C4-2B (cell line): ENCODE measurements around the gene MOXD1.

ENCODE experiments used
- ZFX ChIP-seq: fragments of 450-650 bp; IDR thresholded peaks from 2 replicates; pipeline ENCODE4 v1.6.1; 2017
- TF ChIP-seq, protein P1 (sequence below): fragments of 450-650 bp; conservative IDR thresholded peaks from 2 replicates; pipeline ENCODE4 v1.5.1; 2017; ENCODE audit warnings: mild to moderate bottlenecking

DNA sequence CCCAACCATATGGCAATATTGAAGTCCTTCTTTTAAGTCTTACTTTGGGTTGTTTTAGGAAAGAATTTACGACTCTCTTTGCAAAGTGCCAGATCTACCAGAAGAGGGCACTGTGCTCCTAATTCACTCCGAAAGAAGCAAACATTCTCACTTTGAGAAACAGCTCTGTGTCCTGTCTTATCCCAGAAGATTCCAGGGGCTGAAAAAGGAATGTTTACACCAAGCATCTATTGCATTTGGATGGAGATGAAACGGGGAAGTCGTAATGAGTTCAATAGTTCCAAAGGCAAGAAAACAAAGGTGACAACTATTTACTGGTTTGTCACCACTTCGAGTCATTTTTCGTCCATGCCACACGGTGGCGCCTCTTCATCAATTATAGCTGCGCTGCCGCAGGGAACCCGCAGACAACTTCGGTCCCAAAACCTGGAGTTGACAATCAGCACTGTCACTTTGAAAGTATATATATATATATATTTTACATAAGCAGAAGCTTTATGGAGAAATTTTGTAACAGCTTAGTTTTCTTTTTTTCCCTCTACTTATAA lies 121.6 kb downstream of the MOXD1 start:
- TF ChIP-seq, protein P1, sequence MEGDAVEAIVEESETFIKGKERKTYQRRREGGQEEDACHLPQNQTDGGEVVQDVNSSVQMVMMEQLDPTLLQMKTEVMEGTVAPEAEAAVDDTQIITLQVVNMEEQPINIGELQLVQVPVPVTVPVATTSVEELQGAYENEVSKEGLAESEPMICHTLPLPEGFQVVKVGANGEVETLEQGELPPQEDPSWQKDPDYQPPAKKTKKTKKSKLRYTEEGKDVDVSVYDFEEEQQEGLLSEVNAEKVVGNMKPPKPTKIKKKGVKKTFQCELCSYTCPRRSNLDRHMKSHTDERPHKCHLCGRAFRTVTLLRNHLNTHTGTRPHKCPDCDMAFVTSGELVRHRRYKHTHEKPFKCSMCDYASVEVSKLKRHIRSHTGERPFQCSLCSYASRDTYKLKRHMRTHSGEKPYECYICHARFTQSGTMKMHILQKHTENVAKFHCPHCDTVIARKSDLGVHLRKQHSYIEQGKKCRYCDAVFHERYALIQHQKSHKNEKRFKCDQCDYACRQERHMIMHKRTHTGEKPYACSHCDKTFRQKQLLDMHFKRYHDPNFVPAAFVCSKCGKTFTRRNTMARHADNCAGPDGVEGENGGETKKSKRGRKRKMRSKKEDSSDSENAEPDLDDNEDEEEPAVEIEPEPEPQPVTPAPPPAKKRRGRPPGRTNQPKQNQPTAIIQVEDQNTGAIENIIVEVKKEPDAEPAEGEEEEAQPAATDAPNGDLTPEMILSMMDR = peak; percentile 93
- no peak for TF ChIP-seq ZFX
